ENCODE data around the gene ARF5.

- TF ChIP-seq CTCF (conservative IDR thresholded peaks at IDR 0.05 in 1 of 2, IDR thresholded peaks at IDR 0.05 in 1 of 2; ENCODE audit: extremely low read depth in 1 of 2, insufficient read depth in 1 of 2, low read depth in 1 of 2, low read length in 2 of 2), result no peak
- no peak for TF ChIP-seq EZH2 (IDR thresholded peaks at IDR 0.05; ENCODE audit: borderline replicate concordance, low read length)
Measured at GRCh38 chr7:127638197-127638596, 50.0 kb downstream of the ARF5 start.
